HEK293 (cell line): Measurements from ENCODE around the gene MID1IP1.

Experiments
- CTCF ChIA-PET: fragments of 350-600 bp; formaldehyde crosslinking; extraction: SDS; loops from one replicate; lab custom pipeline; 2021; ENCODE audit warnings: antibody characterized with exemption; lab: Yijun Ruan, JAX
- POLR2A ChIA-PET: fragments of 300-600 bp; formaldehyde crosslinking; extraction: SDS; loops from one replicate; lab custom pipeline; 2020; ENCODE audit warnings: antibody characterized with exemption, inconsistent platforms; lab: Yijun Ruan, JAX
- H3K27ac ChIP-seq: fragments of 200-500 bp; sonication (Bioruptor generic); 2 replicates; pipeline ENCODE4 v1.5.1; 2014; ENCODE audit warnings: low read depth, low read length, control low read depth, inconsistent platforms; ENCODE audit errors: extremely low read depth
- H3K36me3 ChIP-seq, 2 experiments: fragments of 200-500 bp in 1 of 2; sonication (Bioruptor generic) in 1 of 2; 1 replicate in 1 of 2; 2 replicates in 1 of 2; pipeline ENCODE4 v1.5.1; 2014 to 2017; ENCODE audit warnings: inconsistent platforms in 2 of 2, low read length in 2 of 2; ENCODE audit not compliant: control insufficient read depth in 2 of 2, insufficient read depth in 1 of 2
- H3K4me1 ChIP-seq: fragments of 200-500 bp; sonication (Bioruptor generic); 2 replicates; pipeline ENCODE4 v1.5.1; 2014; ENCODE audit warnings: mild to moderate bottlenecking, low read length, inconsistent platforms; ENCODE audit not compliant: control insufficient read depth, insufficient read depth
- H3K4me3 ChIP-seq: 2 replicates; pipeline ENCODE4 v1.5.1; 2011; ENCODE audit warnings: low read depth, mild to moderate bottlenecking, control low read depth, low read length, moderate library complexity
- H3K9me3 ChIP-seq: fragments of 200-500 bp; sonication (Bioruptor generic); 2 replicates; pipeline ENCODE4 v1.5.1; 2014; ENCODE audit warnings: low read depth, low read length, inconsistent platforms; ENCODE audit not compliant: control insufficient read depth, insufficient read depth
- BCL11B ChIP-seq: fragments of 450-650 bp; formaldehyde crosslinking; IDR thresholded peaks from 2 replicates; pipeline ENCODE4 v1.5.1; 2016; ENCODE audit warnings: low read depth, missing biosample characterization, missing genetic modification characterization
- FEZF1 ChIP-seq: fragments of 450-650 bp; formaldehyde crosslinking; IDR thresholded peaks from 2 replicates; pipeline ENCODE4 v1.5.1; 2016; ENCODE audit warnings: missing biosample characterization, missing genetic modification characterization
- HIC1 ChIP-seq: fragments of 450-650 bp; formaldehyde crosslinking; IDR thresholded peaks from 2 replicates; pipeline ENCODE4 v1.5.1; 2016; ENCODE audit warnings: missing biosample characterization, missing genetic modification characterization
- KLF1 ChIP-seq: fragments of 450-650 bp; formaldehyde crosslinking; IDR thresholded peaks from 2 replicates; pipeline ENCODE4 v1.5.1; 2016; ENCODE audit warnings: missing biosample characterization, missing genetic modification characterization
- MYNN ChIP-seq: fragments of 450-650 bp; formaldehyde crosslinking; IDR thresholded peaks from 2 replicates; pipeline ENCODE4 v1.5.1; 2016; ENCODE audit warnings: missing biosample characterization, missing genetic modification characterization, borderline replicate concordance
- PRDM1 ChIP-seq: fragments of 450-650 bp; formaldehyde crosslinking; IDR thresholded peaks from 2 replicates; pipeline ENCODE4; 2016; ENCODE audit warnings: missing biosample characterization, missing genetic modification characterization
- TCF7L2 ChIP-seq: IDR thresholded peaks from 2 replicates; pipeline ENCODE4 v1.6.1; 2011; ENCODE audit warnings: low read depth, mild to moderate bottlenecking, inconsistent platforms, low read length, moderate library complexity, borderline replicate concordance
- ZBTB44 ChIP-seq: fragments of 450-650 bp; IDR thresholded peaks from 2 replicates; pipeline ENCODE4 v1.5.1; 2018; ENCODE audit warnings: missing biosample characterization, mild to moderate bottlenecking, missing genetic modification characterization
- ZBTB8A ChIP-seq: fragments of 450-650 bp; formaldehyde crosslinking; IDR thresholded peaks from 2 replicates; pipeline ENCODE4 v1.5.1; 2016; ENCODE audit warnings: missing biosample characterization, missing genetic modification characterization
- ZNF114 ChIP-seq: fragments of 450-650 bp; formaldehyde crosslinking; IDR thresholded peaks from 2 replicates; pipeline ENCODE4 v1.5.0; 2017; ENCODE audit warnings: missing biosample characterization, missing genetic modification characterization
- ZNF155 ChIP-seq: fragments of 450-650 bp; formaldehyde crosslinking; IDR thresholded peaks from 2 replicates; pipeline ENCODE4 v1.5.1; 2016; ENCODE audit warnings: missing biosample characterization, missing genetic modification characterization
- ZNF394 ChIP-seq: fragments of 450-650 bp; formaldehyde crosslinking; IDR thresholded peaks from 2 replicates; pipeline ENCODE4 v1.5.1; 2016; ENCODE audit warnings: missing biosample characterization, missing genetic modification characterization, mild to moderate bottlenecking, moderate library complexity, borderline replicate concordance
- ZNF426 ChIP-seq: fragments of 450-650 bp; formaldehyde crosslinking; IDR thresholded peaks from 2 replicates; pipeline ENCODE4 v1.5.1; 2017; ENCODE audit warnings: missing biosample characterization, missing genetic modification characterization, mild to moderate bottlenecking, inconsistent platforms, moderate library complexity
- ZNF518A ChIP-seq: fragments of 450-650 bp; formaldehyde crosslinking; conservative IDR thresholded peaks from 2 replicates; pipeline ENCODE4 v1.5.1; 2016; ENCODE audit warnings: low read depth, missing biosample characterization, missing genetic modification characterization
- ZNF664 ChIP-seq: fragments of 450-650 bp; formaldehyde crosslinking; IDR thresholded peaks from 2 replicates; pipeline ENCODE4 v1.5.1; 2016; ENCODE audit warnings: missing biosample characterization, missing genetic modification characterization
- ZNF837 ChIP-seq: fragments of 450-650 bp; formaldehyde crosslinking; IDR thresholded peaks from 2 replicates; pipeline ENCODE4 v1.5.1; 2016; ENCODE audit warnings: missing biosample characterization, missing genetic modification characterization

MID1IP1 gene

GRCh38 chrX:38819163-38819562 lies 17.9 kb downstream of the MID1IP1 start:
- no peak overlapping the region for H3K4me3 ChIP-seq
- ChIA-PET CTCF (no interaction called here), POLR2A (no interaction called here)
- no peaks in the 10 kb centered on the region for H3K4me1 ChIP-seq
- no peaks in the 10 kb centered on the region for H3K9me3 ChIP-seq
- no peaks in the 10 kb centered on the region for H3K36me3 ChIP-seq
- no peak overlapping the region for H3K27ac ChIP-seq
- TF ChIP-seq TCF7L2 (no peak), ZNF155 (tag by site-specific recombination) (no peak), ZNF518A (tag by site-specific recombination) (no peak), ZBTB8A (tag by site-specific recombination) (no peak)

GRCh38 chrX:38819709-38820108 lies 18.4 kb downstream of the MID1IP1 start:
- CTCF ChIA-PET: no interaction called here
- TF ChIP-seq FEZF1 (tag by site-specific recombination): no peak
- TF ChIP-seq HIC1: no peak
- TF ChIP-seq ZNF394 (tag by site-specific recombination): no peak
- TF ChIP-seq ZNF426: no peak
- TF ChIP-seq ZNF114 (tag by site-specific recombination): no peak
- no peak for TF ChIP-seq ZNF837 (tag by site-specific recombination)
- no peak for TF ChIP-seq KLF1
- TF ChIP-seq, all 188 proteins: peak for 0
- no peaks in the 10 kb centered on the region for H3K9me3 ChIP-seq
- H3K4me1 ChIP-seq: no peaks in the 10 kb centered on the region
- POLR2A ChIA-PET: no interaction called here
- H3K36me3 ChIP-seq: no peaks in the 10 kb centered on the region
- no peak overlapping the region for H3K4me3 ChIP-seq
- H3K27ac ChIP-seq: no peak overlapping the region

- CTCF ChIA-PET: no interaction called here
- Histone ChIP-seq H3K4me1 (no peaks in the 10 kb centered on the region), H3K9me3 (no peaks in the 10 kb centered on the region), H3K27ac (no peak overlapping the region), H3K36me3 (no peaks in the 10 kb centered on the region), H3K4me3 (no peak overlapping the region)
- POLR2A ChIA-PET: no interaction called here
- TF ChIP-seq PRDM1 (tag by site-specific recombination) (no peak), MYNN (tag by site-specific recombination) (no peak), ZNF664 (tag by site-specific recombination) (no peak), ZNF518A (tag by site-specific recombination) (no peak), ZBTB44 (tag by site-specific recombination) (no peak), ZNF155 (tag by site-specific recombination) (no peak), BCL11B (no peak)
Observed at GRCh38 chrX:38820751-38821150, 19.5 kb downstream of the MID1IP1 start.
